K562 (cell line): ENCODE data around the gene SH2D4B. TPM values are rescaled to one million over a fixed set of nuclear protein-coding genes. Genes with fewer than 3 reads are reported as not detected.

ENCODE experiments used
- ATAC-seq: fragments of 200-7000 bp; cut with Tn5 transposase; 3 replicates; pipeline ENCODE4 v1.9.1; 2020; ENCODE audit warnings: moderate library complexity
- BruUV-seq: library from RNA; stranded (reverse); fragments of 400-500 nt; replicated peaks from 2 replicates; lab custom pipeline; 2021; lab: Mats Ljungman, UMichigan
- CTCF ChIA-PET: fragments of 300-600 bp; formaldehyde crosslinking; extraction: SDS; loops from one replicate; lab custom pipeline; 2021; ENCODE audit warnings: low intra/inter-chr PET ratio; lab: Yijun Ruan, JAX
- POLR2A ChIA-PET: fragments of 300-600, 350-650 bp; sonication (Branson Sonifier 250); formaldehyde crosslinking; extraction: SDS; loops from one replicate; lab custom pipeline; 2021; ENCODE audit warnings: antibody characterized with exemption, inconsistent platforms; lab: Yijun Ruan, JAX
- DNase-seq, 4 experiments: peaks; one replicate each; pipeline versions ENCODE4 v3.0.0 to v3.0.0-alpha.2; 2011 to 2018; ENCODE audit warnings: low spot score in 3 of 4, mixed read lengths in 3 of 4; ENCODE audit errors: extremely low read depth in 1 of 4
- FAIRE-seq: peaks from 2 replicates; lab custom pipeline; 2011; peaks lifted over from hg19 to GRCh38; lab: Jason Lieb, UNC
- H2AFZ ChIP-seq: 2 replicates; pipeline ENCODE4 v1.6.0; 2011; ENCODE audit warnings: low read depth, low read length, control low read depth, inconsistent platforms
- H3K27ac ChIP-seq: fragments of 200-600 bp; 3 replicates; pipeline ENCODE4 v1.8.0; 2011; ENCODE audit warnings: low read depth, mild to moderate bottlenecking, control low read depth, inconsistent platforms, low read length, moderate library complexity, mixed read lengths; ENCODE audit errors: extremely low read depth
- H3K27me3 ChIP-seq, 2 experiments: fragments of 300-600 bp in 1 of 2; 2 replicates in 1 of 2; 3 replicates in 1 of 2; pipeline versions ENCODE4 v1.6.0 to v1.8.0; 2011; ENCODE audit warnings: inconsistent platforms in 2 of 2, low read length in 2 of 2, mild to moderate bottlenecking in 1 of 2, mixed read lengths in 1 of 2, moderate library complexity in 1 of 2; ENCODE audit not compliant: control insufficient read depth in 2 of 2, insufficient read depth in 2 of 2
- H3K36me3 ChIP-seq: fragments of 300-600 bp; 3 replicates; pipeline ENCODE4 v1.8.0; 2011; ENCODE audit warnings: mild to moderate bottlenecking, low read length, inconsistent platforms; ENCODE audit not compliant: control insufficient read depth, insufficient read depth
- H3K4me1 ChIP-seq, 2 experiments: fragments of 200-600 bp in 1 of 2; replicated peaks in 1 of 2; 2 replicates in 1 of 2; 3 replicates in 1 of 2; pipeline versions ENCODE4 v1.5.1 to v1.8.0; 2011; ENCODE audit warnings: inconsistent platforms in 2 of 2, low read length in 2 of 2, mild to moderate bottlenecking in 1 of 2, mixed read lengths in 1 of 2, moderate library complexity in 1 of 2; ENCODE audit not compliant: control insufficient read depth in 2 of 2, insufficient read depth in 2 of 2
- H3K4me2 ChIP-seq: 2 replicates; pipeline ENCODE4 v1.6.1; 2011; ENCODE audit warnings: low read length, control low read depth, inconsistent platforms, mixed read lengths; ENCODE audit not compliant: insufficient read depth
- H3K4me3 ChIP-seq: fragments of 200-600 bp; sonication (generic), shearing (Covaris generic); 2 replicates; pipeline ENCODE4 v1.5.1; 2016; ENCODE audit warnings: control low read depth, inconsistent platforms
- H3K79me2 ChIP-seq: fragments of 200-600 bp; 3 replicates; pipeline ENCODE4 v1.8.0; 2011; ENCODE audit warnings: low read length, inconsistent platforms; ENCODE audit not compliant: control insufficient read depth, insufficient read depth
- H3K9ac ChIP-seq, 2 experiments: 2 replicates each; pipeline versions ENCODE4 v1.6.0 to v1.6.1; 2011; ENCODE audit warnings: low read depth in 2 of 2, low read length in 2 of 2, control low read depth in 1 of 2, inconsistent platforms in 1 of 2, mild to moderate bottlenecking in 1 of 2, mixed read lengths in 1 of 2; ENCODE audit not compliant: insufficient read depth in 1 of 2
- H3K9me1 ChIP-seq: one replicate; pipeline ENCODE4 v1.6.0; 2011; ENCODE audit warnings: inconsistent platforms, mild to moderate bottlenecking, low read length, moderate library complexity; ENCODE audit not compliant: control insufficient read depth, insufficient read depth
- H3K9me3 ChIP-seq: replicated peaks from 2 replicates; pipeline ENCODE4 v1.5.1; 2011; ENCODE audit warnings: low read depth, low read length, inconsistent platforms; ENCODE audit not compliant: control insufficient read depth, insufficient read depth
- H4K20me1 ChIP-seq: replicated peaks from 2 replicates; pipeline ENCODE4 v1.6.1; 2011; ENCODE audit warnings: low read length, inconsistent platforms, mixed read lengths; ENCODE audit not compliant: control insufficient read depth, insufficient read depth
- ATF3 ChIP-seq, 2 experiments: fragments of 450-650 bp in 1 of 2; sonication (generic) in 1 of 2; formaldehyde crosslinking in 1 of 2; IDR thresholded peaks in 1 of 2; conservative IDR thresholded peaks in 1 of 2; 2 replicates each; pipeline versions ENCODE4 v1.6.1 to v1.8.1; 2016 to 2023; ENCODE audit warnings: mild to moderate bottlenecking in 2 of 2, moderate library complexity in 2 of 2, inconsistent platforms in 1 of 2, missing genetic modification reagents in 1 of 2
- NFIC ChIP-seq: fragments of 450-650 bp; IDR thresholded peaks from 2 replicates; pipeline ENCODE4 v1.6.1; 2017; ENCODE audit warnings: mild to moderate bottlenecking, inconsistent platforms
- PKNOX1 ChIP-seq: fragments of 450-650 bp; IDR thresholded peaks from 2 replicates; pipeline ENCODE4 v1.6.1; 2016
- POLR2A ChIP-seq: fragments of 450-650 bp; conservative IDR thresholded peaks from 2 replicates; pipeline ENCODE4 v1.6.1; 2016
- PRDM10 ChIP-seq: fragments of 450-650 bp; IDR thresholded peaks from 2 replicates; pipeline ENCODE4 v1.6.1; 2018; ENCODE audit not compliant: partially characterized antibody
- SNRNP70 ChIP-seq: fragments of 200-400 bp; formaldehyde crosslinking; optimal IDR thresholded peaks from 2 replicates; pipeline ENCODE3; 2017; ENCODE audit warnings: low read depth, low read length
- ZFP30 ChIP-seq: fragments of 250-450 bp; sonication (Bioruptor Pico); IDR thresholded peaks from 2 replicates; pipeline ENCODE4 v1.8.0; 2022; ENCODE audit warnings: moderate library complexity, mild to moderate bottlenecking, inconsistent platforms, borderline replicate concordance
- ZNF24 ChIP-seq: fragments of 450-650 bp; IDR thresholded peaks from 2 replicates; pipeline ENCODE4 v1.6.1; 2016
- ZNF592 ChIP-seq: fragments of 450-650 bp; IDR thresholded peaks from 2 replicates; pipeline ENCODE4 v1.6.1; 2017; ENCODE audit warnings: antibody characterized with exemption, mild to moderate bottlenecking
- WGBS: fragments of 100-300 bp; shearing (Covaris generic); methylation state at CpG from one replicate; pipeline ENCODE4 v1.1.6; 2016; ENCODE audit warnings: low coverage, mixed read lengths; ENCODE audit not compliant: insufficient coverage; ENCODE audit errors: missing lambda C conversion rate; 5-methylcytosine and 5-hydroxymethylcytosine counted together
- in situ Hi-C: fragments of 300-500 bp; cut with MboI; formaldehyde crosslinking; loops from 4 replicates; pipeline ENCODE4 v1.15.0; 2018; ENCODE audit warnings: inconsistent platforms, mixed read lengths
- intact Hi-C: fragments of 100-400 bp; cut with micrococcal nuclease; formaldehyde crosslinking; loops from 2 replicates; pipeline ENCODE4 v1.14.2; 2022
- polyA plus RNA-seq, 8 experiments: library from polyadenylated mRNA; depleted of rRNA in 4 of 8; stranded (reverse) in 5 of 8; unstranded in 3 of 8; fragments of >200 nt; fragmentation: Nextera tagmentation in 2 of 8; fragmentation: Illumina TruSeq in 1 of 8; extraction: Ambion mirVana in 2 of 8; extraction: Trizol in 1 of 8; gene quantifications; 2 replicates each; pipeline versions ENCODE4 v1.2.1 to v1.2.3, GENCODE V29; 2011 to 2014; ENCODE audit warnings: inconsistent platforms in 1 of 8, missing spikeins in 1 of 8
- total RNA-seq, 7 experiments: library from RNA; depleted of rRNA in 6 of 7; stranded (reverse); fragments of >200 nt in 6 of 7; fragmentation: Illumina TruSeq in 2 of 7; extraction: Trizol in 2 of 7; gene quantifications; 2 replicates each; pipeline versions ENCODE4 v1.2.1 to v1.2.3, GENCODE V29; 2011 to 2021; ENCODE audit warnings: low replicate concordance in 1 of 7

SH2D4B gene
- total and polyA plus RNA-seq, 9 of the 15 experiments (the other 6 are each of a cell fraction or from before 2014, with no cell fraction given), result 0.03 to 0.14 (median 0.04) TPM; not detected in 4

GRCh38 chr10:80502621-80503583, 34.8 kb upstream of the SH2D4B start:
- Histone ChIP-seq H3K36me3 (peaks cover 68% of the 10 kb centered on the region), H3K79me2 (peaks cover 92% of the 10 kb centered on the region), H2AFZ (no peak overlapping the region), H3K4me1 (peaks cover 73 to 81% of the 10 kb centered on the region in 2 experiments), H3K4me2 (peak overlapping the region; percentile 40), H3K27ac (peak overlapping the region; percentile 65), H3K9ac (peak overlapping the region; percentile 32 to 61; a peak in 3 of 4 replicates), H3K9me1 (peaks cover 7% of the 10 kb centered on the region), H4K20me1 (peaks cover 7% of the 10 kb centered on the region), H3K27me3 (no peaks in the 10 kb centered on the region), H3K9me3 (no peaks in the 10 kb centered on the region), H3K4me3 (no peak overlapping the region)
- POLR2A ChIA-PET, result interaction anchor here (0.9 to 3.2 kb wide), 6 partner anchors 12 to 59 kb away, joined by 3 to 16 read pairs (median 5); no protein-coding TSS in a partner anchor
- BruUV-seq, result no TSS peak
- intact Hi-C loops, result no loop called here
- CTCF ChIA-PET, result interaction anchor here (5.5 kb wide), 1 partner anchor 57 kb away, joined by 79 read pairs; no protein-coding TSS in a partner anchor
- in situ Hi-C loops, result loop anchor here (10.0 kb wide), 1 partner anchor 118 kb away; no protein-coding TSS in a partner anchor
- ATAC-seq (no peak), DNase-seq (peak in 1 of 4 experiments; percentile 24), FAIRE-seq (no peak)
- WGBS, result 67% methylated on average over 13 of the region's 13 CpGs
- no peak for TF ChIP-seq NFIC
- TF ChIP-seq POLR2A, result 0 out of 2 replicates have a peak, but pooled peaks have one; percentile 17
- TF ChIP-seq PRDM10, result peak; percentile 64
- TF ChIP-seq ZFP30, result no peak
- TF ChIP-seq ZNF24, result peak; percentile 93
- TF ChIP-seq ZNF592, result peak; percentile 38; the same call in 1 of the 2 replicates
- peak; percentile 36 for TF ChIP-seq ATF3 (IDR thresholded peaks at IDR 0.05)
- TF ChIP-seq ATF3 (CRISPR knock-in tag; conservative IDR thresholded peaks at IDR 0.05), result no peak
- TF ChIP-seq PKNOX1, result 0 out of 2 replicates have a peak, but pooled peaks have one; percentile 19
- no peak for TF ChIP-seq SNRNP70
